MCF 10A (cell line): ENCODE measurements around the gene SERINC1. TPM values are rescaled to one million over a fixed set of nuclear protein-coding genes. Genes with fewer than 3 reads are reported as not detected.

Experiments
- BruUV-seq: library from RNA; stranded (reverse); fragments of 400-500 nt; replicated peaks from 2 replicates; lab custom pipeline; 2021; lab: Mats Ljungman, UMichigan
- CTCF ChIA-PET: fragments of 300-600 bp; sonication (Branson Sonifier 250); formaldehyde crosslinking; extraction: SDS; loops from one replicate; lab custom pipeline; 2021; ENCODE audit warnings: antibody characterized with exemption, inconsistent platforms; lab: Yijun Ruan, JAX
- POLR2A ChIA-PET: fragments of 300-600, 350-650 bp; sonication (Branson Sonifier 250); formaldehyde crosslinking; extraction: SDS; loops from one replicate; lab custom pipeline; 2020; ENCODE audit warnings: antibody characterized with exemption, inconsistent platforms; lab: Yijun Ruan, JAX
- DNase-seq: peaks from one replicate; pipeline ENCODE4 v3.0.0-alpha.2; 2018; ENCODE audit not compliant: unreplicated experiment
- H3K27ac Mint-ChIP-seq: one replicate; pipeline ENCODE4 v1.8.0; 2022; ENCODE audit warnings: mild to moderate bottlenecking, low read depth, mixed read lengths; ENCODE audit not compliant: unreplicated experiment
- H3K27me3 Mint-ChIP-seq: one replicate; pipeline ENCODE4 v1.8.0; 2022; ENCODE audit warnings: mixed read lengths; ENCODE audit not compliant: insufficient read depth, unreplicated experiment
- H3K36me3 Mint-ChIP-seq: one replicate; pipeline ENCODE4 v1.8.0; 2022; ENCODE audit warnings: mild to moderate bottlenecking, moderate library complexity, mixed read lengths; ENCODE audit not compliant: insufficient read depth, unreplicated experiment
- H3K4me1 Mint-ChIP-seq: one replicate; pipeline ENCODE4 v1.8.0; 2022; ENCODE audit warnings: mixed read lengths; ENCODE audit not compliant: insufficient read depth, unreplicated experiment
- H3K4me3 Mint-ChIP-seq: one replicate; pipeline ENCODE4 v1.8.0; 2022; ENCODE audit warnings: mild to moderate bottlenecking, moderate library complexity, mixed read lengths; ENCODE audit not compliant: unreplicated experiment
- H3K9me3 Mint-ChIP-seq: one replicate; pipeline ENCODE4 v1.8.0; 2022; ENCODE audit warnings: mixed read lengths; ENCODE audit not compliant: unreplicated experiment
- intact Hi-C: fragments of 100-400 bp; cut with micrococcal nuclease; formaldehyde crosslinking; loops from 2 replicates; pipeline ENCODE4 v1.14.1; 2022
- total RNA-seq: library from RNA; stranded (reverse); gene quantifications from 2 replicates; pipeline ENCODE4 v1.2.3, GENCODE V29; 2022
- TF ChIP-seq, protein P1 (sequence below): fragments of 200-600 bp; IDR thresholded peaks from one replicate; pipeline ENCODE4 v1.8.0; 2022; ENCODE audit warnings: antibody characterized with exemption, mild to moderate bottlenecking; ENCODE audit not compliant: unreplicated experiment

Gene SERINC1
- total RNA-seq, 1 experiment from 2014 or later = 106 TPM

DNA sequence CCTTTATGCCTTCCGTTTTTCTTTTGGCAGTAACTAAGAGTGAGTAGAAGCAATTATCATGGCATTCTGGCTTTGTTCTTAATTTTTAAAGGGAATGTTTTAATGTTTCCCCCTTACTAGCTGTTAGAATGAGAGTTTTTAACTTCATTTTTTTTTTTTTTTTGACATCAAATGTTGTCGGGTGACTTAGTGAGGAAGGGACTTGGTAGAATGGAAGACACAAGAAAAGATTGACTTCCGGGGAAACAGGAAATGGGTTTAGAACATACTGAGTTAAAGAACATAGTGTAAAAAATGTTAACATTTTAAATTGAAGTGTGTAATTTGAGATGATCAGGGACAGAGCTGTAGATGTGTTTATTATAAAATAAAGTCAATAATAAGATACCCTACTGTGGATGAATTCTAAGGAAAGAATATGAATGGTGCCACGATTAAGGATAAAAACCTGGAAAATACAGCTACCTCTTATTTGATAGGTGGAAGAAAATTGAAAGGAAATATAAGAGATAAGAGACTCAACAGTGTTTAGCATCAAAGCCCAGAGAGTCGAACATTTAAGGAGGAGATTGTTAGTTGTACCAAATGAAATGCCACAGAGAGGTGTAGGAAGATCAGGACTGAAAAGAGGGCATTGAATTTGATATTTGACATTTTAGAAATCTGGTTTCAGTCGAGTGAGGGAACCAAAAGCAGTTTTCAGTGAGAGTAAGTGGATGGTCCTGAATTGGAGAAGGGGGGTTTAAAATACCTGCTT, 62.7 kb downstream of the SERINC1 start:
- CTCF ChIA-PET = no interaction called here
- H3K27ac Mint-ChIP-seq = no peak overlapping the region
- H3K36me3 Mint-ChIP-seq = peaks cover 20% of the 10 kb centered on the region
- intact Hi-C loops = no loop called here
- BruUV-seq = no TSS peak
- no peaks in the 10 kb centered on the region for H3K27me3 Mint-ChIP-seq
- POLR2A ChIA-PET = interaction anchor here (1.1 to 3.4 kb wide), 3 partner anchors 10 to 63 kb away, joined by 3 to 12 read pairs (median 3); partner anchors contain the start of genes HSF2 and SERINC1
- TF ChIP-seq, protein P1, sequence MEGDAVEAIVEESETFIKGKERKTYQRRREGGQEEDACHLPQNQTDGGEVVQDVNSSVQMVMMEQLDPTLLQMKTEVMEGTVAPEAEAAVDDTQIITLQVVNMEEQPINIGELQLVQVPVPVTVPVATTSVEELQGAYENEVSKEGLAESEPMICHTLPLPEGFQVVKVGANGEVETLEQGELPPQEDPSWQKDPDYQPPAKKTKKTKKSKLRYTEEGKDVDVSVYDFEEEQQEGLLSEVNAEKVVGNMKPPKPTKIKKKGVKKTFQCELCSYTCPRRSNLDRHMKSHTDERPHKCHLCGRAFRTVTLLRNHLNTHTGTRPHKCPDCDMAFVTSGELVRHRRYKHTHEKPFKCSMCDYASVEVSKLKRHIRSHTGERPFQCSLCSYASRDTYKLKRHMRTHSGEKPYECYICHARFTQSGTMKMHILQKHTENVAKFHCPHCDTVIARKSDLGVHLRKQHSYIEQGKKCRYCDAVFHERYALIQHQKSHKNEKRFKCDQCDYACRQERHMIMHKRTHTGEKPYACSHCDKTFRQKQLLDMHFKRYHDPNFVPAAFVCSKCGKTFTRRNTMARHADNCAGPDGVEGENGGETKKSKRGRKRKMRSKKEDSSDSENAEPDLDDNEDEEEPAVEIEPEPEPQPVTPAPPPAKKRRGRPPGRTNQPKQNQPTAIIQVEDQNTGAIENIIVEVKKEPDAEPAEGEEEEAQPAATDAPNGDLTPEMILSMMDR = no peak
- no peak for DNase-seq
- no peak overlapping the region for H3K4me3 Mint-ChIP-seq
- H3K9me3 Mint-ChIP-seq = no peaks in the 10 kb centered on the region
- H3K4me1 Mint-ChIP-seq = peaks cover 25% of the 10 kb centered on the region

DNA sequence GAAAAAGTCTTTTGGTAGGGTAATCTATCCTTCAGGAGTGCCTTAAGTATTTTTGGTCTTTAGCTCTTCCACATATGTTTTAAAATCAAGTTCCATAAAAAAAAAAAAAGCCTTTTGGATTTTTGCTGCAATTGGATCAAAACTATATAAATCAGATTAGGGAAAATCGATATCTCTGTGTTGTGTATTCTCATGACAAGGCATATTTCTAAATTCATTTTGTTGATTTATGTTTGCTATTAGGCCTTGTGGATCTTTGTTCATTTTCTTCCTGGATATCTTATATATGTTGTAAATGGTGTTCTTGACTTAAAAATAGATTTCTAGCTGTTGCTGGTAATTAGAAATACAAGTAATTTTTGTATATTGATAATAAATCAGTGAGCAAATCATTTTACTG, 63.4 kb downstream of the SERINC1 start:
- POLR2A ChIA-PET = interaction anchor here (1.1 to 3.4 kb wide), 3 partner anchors 9 to 63 kb away, joined by 3 to 12 read pairs (median 3); partner anchors contain the start of genes HSF2 and SERINC1
- Mint-ChIP-seq H3K4me1 (peaks cover 28% of the 10 kb centered on the region), H3K4me3 (no peak overlapping the region), H3K27ac (no peak overlapping the region), H3K36me3 (peaks cover 14% of the 10 kb centered on the region), H3K27me3 (no peaks in the 10 kb centered on the region), H3K9me3 (no peaks in the 10 kb centered on the region)
- BruUV-seq = no TSS peak
- intact Hi-C loops = no loop called here
- CTCF ChIA-PET = interaction anchor here (0.9 kb wide), 1 partner anchor 8 kb away, joined by 3 read pairs; no protein-coding TSS in a partner anchor
- no peak for DNase-seq
- TF ChIP-seq, protein P1 = no peak

DNA sequence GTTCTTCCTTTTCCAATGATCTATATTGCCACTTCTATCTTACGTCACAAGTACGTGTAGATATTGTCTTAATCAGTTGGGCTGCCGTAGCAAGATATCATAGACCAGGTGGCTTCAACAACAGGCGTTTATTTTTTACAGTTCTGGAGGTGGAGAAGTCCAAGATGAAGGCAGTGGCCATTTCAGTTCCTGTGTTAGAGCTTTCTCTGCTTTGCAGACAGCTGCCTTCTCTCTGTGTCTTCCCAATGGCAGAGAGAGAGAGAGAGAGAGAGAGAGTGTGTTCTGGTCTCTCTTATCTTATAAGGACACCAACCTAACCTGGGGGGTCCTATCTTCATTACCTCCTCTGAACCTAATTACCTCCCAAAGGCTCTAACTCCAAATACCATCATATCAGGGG, 63.9 kb downstream of the SERINC1 start:
- POLR2A ChIA-PET = interaction anchor here (1.1 to 3.4 kb wide), 3 partner anchors 8 to 64 kb away, joined by 3 to 12 read pairs (median 3); partner anchors contain the start of genes HSF2 and SERINC1
- intact Hi-C loops = no loop called here
- no TSS peak for BruUV-seq
- Mint-ChIP-seq H3K27me3 (no peaks in the 10 kb centered on the region), H3K4me3 (no peak overlapping the region), H3K4me1 (peaks cover 28% of the 10 kb centered on the region), H3K36me3 (peaks cover 9% of the 10 kb centered on the region), H3K9me3 (no peaks in the 10 kb centered on the region), H3K27ac (no peak overlapping the region)
- no peak for DNase-seq
- CTCF ChIA-PET = interaction anchor here (0.9 kb wide), 1 partner anchor 9 kb away, joined by 3 read pairs; no protein-coding TSS in a partner anchor
- TF ChIP-seq, protein P1 = no peak

DNA sequence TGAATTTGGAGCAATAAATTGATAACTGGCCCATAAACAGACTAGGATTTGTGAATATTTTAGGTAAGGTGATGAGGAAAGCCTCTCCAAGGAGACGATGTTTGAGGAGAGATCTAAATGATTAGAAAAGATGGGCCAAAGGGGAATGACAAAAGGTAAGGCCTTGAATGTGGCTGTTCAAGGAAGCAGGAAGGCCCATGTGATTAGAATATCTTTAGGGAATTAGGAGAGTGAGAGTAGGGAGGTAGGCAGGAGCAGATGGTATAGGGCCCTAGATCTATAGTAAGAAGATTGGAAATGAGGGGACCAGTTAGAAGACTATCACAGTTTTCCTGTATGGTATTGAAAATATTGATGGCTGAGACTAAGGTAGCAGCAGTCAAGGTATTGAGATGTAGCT, 65.4 kb downstream of the SERINC1 start:
- H3K4me3 Mint-ChIP-seq = no peak overlapping the region
- ChIA-PET POLR2A (interaction anchor here (0.5 to 0.8 kb wide), 2 partner anchors 10 to 65 kb away, joined by 4 read pairs; partner anchors contain the start of gene SERINC1), CTCF (no interaction called here)
- TF ChIP-seq, protein P1 = no peak
- peaks cover 34% of the 10 kb centered on the region for H3K4me1 Mint-ChIP-seq
- H3K27me3 Mint-ChIP-seq = no peaks in the 10 kb centered on the region
- H3K36me3 Mint-ChIP-seq = no peaks in the 10 kb centered on the region
- no peaks in the 10 kb centered on the region for H3K9me3 Mint-ChIP-seq
- intact Hi-C loops = no loop called here
- DNase-seq = no peak
- no TSS peak for BruUV-seq
- no peak overlapping the region for H3K27ac Mint-ChIP-seq
